GM21367 (cell line): ENCODE results near the gene HSPA1L.
"Not testable (repeated sequence)": the region's sequence is repeated elsewhere in the genome, so short reads cannot be mapped to it uniquely, and the experiment has no call there.

ENCODE experiments used
- ATAC-seq: cut with Tn5 transposase; IDR thresholded peaks from one replicate; pipeline ENCODE4 v1.9.1; 2021; ENCODE audit not compliant: unreplicated experiment

HSPA1L gene

DNA sequence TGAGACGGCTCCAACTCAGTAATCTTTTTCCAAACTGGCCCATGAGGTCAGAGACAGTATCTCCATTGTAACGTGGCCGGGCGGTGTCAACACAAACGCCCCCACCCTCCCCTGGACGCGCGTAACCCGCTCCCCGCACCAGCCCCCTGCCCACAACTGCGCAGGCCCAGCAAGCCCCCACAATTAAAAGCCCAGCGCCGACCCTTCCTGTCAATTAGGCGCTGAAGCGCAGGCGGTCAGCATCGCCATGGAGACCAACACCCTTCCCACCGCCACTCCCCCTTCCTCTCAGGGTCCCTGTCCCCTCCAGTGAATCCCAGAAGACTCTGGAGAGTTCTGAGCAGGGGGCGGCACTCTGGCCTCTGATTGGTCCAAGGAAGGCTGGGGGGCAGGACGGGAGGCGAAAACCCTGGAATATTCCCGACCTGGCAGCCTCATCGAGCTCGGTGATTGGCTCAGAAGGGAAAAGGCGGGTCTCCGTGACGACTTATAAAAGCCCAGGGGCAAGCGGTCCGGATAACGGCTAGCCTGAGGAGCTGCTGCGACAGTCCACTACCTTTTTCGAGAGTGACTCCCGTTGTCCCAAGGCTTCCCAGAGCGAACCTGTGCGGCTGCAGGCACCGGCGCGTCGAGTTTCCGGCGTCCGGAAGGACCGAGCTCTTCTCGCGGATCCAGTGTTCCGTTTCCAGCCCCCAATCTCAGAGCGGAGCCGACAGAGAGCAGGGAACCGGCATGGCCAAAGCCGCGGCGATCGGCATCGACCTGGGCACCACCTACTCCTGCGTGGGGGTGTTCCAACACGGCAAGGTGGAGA is at the start of gene HSPA1L, which contains the start of gene HSPA1A:
TSS of gene HSPA1L (minus strand) at position 259 of the 814 bp plus-strand sequence. CDS start 3,311 bp downstream, outside the sequence.
TSS of gene HSPA1A (plus strand) at position 519 of the 814 bp plus-strand sequence. CDS start at position 733, 214 bp downstream.
- no peak for ATAC-seq

DNA sequence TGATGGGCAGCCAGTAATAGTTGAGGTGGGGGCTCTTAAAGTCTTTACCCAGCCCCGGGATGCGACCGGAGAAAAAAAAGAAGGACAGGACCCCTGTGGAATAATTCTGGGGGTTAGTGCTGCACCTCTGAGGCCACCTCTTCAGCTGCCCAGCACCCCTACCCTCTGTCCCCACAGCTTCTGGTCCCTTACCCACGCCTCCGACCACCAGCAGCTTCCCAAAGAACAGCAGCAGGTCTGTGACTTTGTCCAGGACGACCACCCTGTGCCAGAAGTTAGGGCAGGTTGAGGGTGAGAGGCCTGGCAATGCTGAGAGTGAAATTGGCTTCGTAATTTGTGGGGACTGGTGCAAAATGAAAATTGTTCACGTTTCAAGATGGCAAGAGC is 49.7 kb upstream of the HSPA1L start:
- ATAC-seq, result no peak

DNA sequence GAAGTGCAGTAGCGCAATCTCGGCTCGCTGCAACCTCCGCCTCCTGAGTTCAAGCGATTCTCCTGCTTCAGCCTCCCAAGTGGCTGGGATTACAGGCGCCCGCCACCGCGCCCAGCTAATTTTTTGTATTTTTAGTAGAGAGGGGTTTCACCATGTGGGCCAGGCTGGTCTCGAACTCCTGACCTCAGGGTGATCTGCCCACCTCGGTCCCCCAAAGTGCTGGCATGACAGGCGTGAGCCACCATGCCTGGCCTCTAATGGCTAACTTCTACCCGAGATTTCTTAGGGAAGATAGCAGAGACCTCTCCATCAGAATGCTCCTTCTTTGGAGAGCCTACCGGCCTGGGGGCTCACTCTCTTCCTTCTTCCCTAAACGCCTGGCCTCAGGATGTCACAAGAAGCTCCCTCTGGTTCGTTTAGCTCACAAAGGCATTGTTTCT is 49.1 kb upstream of the HSPA1L start:
- not testable (repeated sequence) for ATAC-seq

DNA sequence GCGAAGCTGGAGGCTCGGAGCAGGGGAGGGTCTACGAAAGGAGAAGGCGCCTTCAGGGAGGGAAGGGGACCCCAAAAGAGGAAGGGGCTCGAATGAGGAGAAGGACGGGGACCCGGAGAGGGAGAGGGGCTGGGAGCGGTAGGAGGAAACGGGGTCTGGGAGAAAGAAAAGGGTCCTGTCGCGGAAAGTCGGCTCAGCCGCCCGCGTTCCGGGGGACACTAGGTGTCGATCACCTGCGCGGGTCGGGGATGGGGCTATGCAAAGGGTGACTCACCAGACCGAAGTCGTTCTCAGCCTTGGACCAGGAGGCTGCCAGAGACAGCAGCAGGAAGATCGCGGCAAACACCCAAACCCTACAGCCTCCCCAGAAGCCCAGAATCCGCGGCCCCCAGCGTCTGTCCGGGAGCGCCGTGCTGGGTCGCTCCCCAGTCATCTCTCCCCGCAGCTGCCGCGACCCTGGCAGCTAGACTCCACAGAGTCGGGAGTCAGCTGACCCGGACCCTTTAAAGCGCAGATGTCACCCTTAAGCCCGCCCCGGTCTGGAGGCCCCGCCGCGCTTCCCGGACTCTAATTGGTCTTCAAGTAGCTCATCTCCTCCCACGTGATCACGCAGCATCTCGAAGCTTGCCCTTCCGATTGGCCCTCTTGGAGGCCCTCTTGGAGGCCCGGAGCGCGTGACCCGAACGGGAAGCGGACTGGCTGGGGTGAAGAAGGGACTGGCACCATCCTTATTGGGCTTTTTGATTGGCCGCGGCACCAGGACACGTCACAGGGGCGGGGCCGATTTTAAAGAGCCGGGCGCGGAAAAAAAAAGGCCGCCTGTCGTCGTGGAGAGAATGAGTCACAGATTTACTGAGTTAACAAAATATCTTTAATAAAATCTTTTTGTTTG is 47.5 kb upstream of the HSPA1L start, which contains the start of gene NEU1:
TSS of gene NEU1 (minus strand) at position 478 of the 892 bp plus-strand sequence. CDS start at position 433, 45 bp downstream.
- peak; percentile 87 for ATAC-seq

DNA sequence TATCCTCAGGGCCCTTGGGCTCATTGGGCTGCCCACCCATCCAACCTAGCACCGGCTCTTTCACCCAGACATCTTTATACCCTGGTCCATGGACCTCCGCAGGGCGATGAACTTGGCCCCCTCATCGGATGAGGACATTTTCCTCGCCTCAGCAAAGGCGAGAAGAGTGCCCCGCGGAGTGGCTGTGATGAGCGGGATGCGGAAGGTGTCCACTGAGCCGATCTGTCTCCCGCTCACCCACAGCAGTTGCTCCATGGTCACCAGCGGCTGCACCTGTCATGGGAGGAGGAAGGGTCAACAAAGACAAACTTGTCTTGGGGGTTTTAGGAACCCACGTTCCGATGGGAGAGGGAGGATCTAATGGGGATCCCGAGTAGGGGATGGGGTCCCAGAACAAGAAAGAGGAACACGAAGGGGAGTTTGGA is 46.8 kb upstream of the HSPA1L start:
- no peak for ATAC-seq

DNA sequence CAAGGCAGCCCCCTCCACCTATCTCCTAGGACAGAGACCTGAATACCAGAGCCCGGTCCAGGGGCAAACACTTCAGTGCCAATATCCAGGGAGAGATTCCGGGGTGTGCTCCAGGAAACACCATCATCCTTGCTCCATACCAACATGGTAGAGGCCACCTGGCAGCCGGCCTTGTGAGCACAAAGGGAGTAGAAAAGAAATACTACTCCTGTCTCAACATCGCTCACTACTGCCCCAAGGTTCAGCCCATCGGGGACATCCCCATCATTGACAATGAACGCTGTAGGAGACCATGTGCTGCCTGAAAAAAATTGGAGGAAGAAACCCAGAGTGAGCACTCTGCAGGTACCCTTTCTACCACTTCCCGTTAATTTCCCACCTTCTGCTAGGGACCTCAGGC is 46.1 kb upstream of the HSPA1L start:
- no peak for ATAC-seq

DNA sequence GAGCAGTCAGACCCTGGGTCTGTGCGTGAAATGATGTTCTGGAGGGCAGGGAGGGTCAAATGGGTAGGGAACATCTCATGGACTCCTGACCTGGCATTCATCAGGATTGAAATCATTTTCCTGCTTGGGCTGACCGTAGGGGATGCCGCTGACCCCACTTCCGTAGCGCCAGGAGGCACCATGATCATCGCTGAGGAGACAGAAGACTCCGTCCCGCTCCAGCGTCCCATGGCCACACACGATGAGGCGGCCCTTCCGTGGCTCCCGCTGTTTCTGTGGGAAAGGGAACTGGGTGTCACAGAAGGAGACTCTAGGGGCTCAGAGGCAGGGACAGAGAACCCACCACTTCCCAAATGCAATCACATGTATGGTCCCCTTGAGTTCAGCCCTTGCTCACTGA is 45.3 kb upstream of the HSPA1L start:
- ATAC-seq, result no peak

DNA sequence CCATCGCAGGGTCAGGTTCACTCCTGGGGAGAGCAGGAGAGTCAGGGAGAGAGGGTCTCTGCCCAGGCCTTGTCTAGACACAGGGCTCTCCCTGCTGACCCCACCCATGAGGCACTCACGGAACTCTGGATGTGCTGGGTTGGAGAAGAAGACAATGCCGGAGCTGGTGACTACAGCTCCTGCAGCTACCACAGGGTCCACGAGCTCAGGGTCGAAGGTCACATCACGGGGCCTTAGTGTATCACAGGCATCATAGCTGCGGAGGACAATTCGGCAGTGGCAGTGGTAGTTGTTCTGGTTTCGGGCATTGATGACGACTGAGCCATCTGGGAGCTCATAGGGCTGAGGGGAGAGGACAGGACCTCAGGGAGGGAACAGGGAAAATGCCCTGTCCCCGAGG is 44.8 kb upstream of the HSPA1L start:
- ATAC-seq, result no peak

DNA sequence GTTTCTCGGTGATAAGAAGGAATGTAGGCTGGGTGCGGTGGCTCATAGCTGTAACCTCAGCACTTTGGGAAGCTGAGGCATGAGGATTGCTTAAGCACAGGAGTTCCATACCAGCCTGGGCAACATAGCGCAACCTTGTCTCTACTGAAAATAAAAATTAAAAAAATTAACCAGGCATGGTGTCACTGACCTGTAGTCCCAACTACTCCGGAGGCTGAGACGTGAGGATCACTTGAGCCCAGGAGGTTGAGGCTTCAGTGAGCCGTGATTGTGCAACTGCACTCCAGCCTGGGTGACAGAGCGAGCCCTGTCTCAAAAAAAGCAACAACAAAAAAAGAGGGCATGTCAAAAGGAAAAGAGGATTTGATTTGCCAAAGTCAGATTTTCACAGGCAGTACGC is 43.6 kb upstream of the HSPA1L start:
- no peak for ATAC-seq

DNA sequence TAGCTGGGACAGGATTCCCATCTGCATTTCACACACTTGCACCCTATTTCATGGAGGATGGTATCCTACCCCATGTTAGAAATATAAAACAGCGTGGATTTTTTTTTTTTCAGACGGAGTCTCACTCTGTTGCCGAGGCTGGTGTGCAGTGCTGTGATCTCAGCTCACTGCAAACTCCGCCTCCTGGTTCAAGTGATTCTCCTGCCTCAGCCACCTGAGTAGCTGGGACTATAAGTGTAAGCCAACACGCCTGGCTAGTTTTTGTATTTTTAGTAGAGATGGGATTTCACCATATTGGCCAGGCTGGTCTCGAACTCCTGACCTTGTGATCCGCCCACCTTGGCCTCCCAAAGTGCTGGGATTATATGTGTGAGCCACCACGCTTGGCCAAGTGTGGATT is 42.7 kb upstream of the HSPA1L start:
- not testable (repeated sequence) for ATAC-seq

DNA sequence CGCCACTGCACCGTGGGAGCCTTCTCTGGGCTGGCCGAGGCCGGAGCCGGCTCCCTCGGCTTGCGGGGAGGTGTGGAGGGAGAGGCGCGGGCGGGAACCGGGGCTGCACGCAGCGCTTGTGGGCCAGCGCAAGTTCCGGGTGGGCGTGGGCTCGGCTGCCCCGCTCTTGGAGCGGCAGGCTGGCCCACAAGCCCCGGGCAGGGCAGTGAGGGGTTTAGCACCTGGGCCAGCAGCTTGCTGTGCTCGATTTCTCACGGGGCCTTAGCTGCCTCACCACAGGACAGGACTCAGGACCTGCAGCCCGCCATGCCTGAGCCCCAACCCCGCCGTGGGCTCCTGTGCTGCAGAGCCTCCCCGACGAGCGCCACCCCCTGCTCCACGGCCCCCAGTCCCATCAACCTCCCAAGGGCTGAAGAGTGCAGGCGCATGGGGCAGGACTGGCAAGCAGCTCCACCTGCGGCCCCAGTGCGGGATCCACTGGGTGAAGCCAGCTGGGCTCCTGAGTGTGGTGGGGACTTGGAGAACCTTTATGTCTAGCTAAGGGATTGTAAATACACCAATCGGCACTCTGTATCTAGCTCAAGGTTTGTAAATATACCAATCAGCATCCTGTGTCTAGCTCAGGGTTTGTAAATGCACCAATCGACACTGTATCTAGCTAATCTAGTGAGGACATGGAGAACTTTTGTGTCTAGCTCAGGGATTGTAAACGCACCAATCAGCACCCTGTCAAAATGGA is 37.1 kb upstream of the HSPA1L start:
- not testable (repeated sequence) for ATAC-seq

DNA sequence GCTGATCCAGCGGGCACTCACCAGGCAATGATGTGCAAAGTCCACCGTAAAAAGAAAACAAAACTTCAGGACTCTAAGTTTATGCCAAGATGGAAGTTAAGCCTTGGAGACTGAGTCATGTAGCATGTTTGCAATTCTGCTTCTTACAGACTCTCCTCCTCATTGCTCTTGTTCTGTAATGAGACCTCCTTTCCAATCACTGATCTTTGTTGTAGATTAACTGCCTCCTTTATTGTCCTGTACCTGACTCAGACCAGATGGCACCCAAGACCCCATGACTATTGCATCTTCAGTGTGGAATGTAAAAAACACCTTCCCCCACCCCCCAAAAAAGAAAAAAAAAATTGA is 36.4 kb upstream of the HSPA1L start:
- ATAC-seq, result no peak

DNA sequence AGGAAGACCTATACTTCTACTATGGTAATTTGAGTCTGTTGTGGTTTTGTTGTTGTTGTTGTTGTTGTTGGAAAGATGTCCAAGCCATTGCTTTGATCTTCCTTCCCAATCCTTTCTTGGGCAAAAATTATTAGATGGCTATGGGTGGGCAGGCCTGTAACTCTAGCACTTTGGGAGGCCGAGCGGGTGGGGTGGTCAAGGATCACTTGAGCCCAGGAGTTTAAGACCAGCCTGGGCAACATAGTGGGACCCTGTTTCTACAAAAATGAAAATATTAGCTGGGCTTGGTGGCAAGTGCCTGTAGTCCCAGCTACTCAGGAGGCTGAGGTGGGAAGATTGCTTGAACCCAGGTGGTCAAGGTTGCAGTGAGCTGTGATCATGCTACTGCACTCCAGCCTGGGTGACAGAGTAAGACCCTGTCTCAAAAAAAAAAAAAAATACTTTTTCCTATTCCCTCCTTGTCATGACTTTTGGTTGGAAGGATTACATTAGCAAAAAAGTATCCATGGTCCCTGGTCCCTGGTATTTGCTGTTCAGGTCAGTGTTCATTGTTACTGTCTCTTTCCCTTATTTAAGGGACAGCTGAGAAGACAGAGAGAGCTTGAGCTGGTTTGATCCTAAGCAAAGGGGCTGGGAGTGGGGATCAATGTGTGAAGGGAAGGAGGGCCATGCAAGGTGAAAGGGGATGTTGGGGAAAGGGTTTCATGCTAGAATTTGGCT is 35.8 kb upstream of the HSPA1L start:
- ATAC-seq, result no peak

DNA sequence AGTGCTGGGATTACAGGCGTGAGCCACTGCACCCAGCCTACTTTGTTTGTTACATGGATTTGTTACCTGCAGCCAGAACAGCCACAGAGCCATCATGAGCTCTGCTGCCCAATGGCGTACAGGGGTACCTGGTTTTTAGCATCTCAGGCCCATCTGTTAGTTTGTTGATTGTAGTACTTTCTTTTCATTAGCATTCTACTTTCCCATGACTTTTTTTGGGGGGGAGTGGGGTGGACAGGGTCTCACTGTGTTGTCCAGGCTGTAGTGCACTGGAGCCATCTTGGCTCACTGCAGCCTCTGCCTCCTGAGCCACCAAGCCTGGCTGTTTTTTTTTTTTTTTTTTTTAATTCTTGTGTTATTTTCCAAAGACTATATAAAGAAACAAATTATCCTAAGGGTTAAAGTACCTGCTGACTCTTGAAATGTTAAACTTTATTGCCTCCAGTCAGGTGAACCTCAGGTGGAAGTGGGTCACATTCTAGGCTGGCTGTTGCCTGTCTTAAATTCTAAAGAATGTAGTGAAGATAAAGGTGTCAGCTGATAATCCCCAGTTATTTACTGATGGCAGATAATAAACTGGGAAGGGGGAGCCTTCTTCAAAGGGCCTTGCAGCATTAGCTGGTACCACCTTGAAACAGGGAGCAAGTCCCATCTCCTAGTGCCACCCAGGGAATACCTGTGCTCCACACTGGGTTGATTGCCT is 32.3 kb upstream of the HSPA1L start:
- no peak for ATAC-seq

DNA sequence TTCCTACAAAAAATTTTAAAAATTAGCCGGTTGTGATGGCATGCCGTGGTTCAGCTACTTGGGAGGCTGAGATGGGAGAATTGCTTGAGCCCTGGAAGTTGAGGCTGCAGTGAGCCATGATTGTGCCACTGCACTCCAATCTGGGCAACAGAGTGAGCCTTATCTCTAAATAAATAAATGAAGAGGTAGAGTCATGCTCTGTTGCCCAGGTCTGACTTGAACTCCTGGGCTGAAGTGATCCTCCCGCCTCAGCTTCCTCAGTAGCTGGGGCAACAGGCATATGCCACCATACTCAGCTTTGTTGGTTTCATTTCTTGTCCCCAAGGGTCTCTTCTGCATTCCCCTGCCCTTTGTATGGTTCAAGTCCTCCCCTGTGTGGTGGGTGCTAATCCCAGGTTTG is 29.4 kb upstream of the HSPA1L start:
- ATAC-seq, result no peak

DNA sequence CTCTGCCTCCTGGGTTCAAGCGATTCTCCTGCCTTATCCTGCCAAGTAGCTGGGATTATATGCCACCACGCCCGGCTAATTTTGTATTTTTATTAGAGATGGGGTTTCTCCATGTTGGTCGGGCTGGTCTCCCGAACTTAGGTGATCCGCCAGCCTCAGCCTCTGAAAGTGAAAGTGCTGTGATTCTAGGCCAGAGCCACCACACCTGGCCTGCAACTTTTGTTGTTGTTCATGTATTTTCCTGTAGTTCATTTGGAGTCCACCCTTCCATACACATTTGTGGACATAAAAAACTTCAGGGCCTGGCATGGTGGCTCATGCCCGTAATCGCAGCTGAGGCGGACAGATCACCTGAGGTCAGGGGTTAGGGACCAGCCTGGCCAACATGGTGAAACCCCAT is 27.0 kb upstream of the HSPA1L start:
- no peak for ATAC-seq

DNA sequence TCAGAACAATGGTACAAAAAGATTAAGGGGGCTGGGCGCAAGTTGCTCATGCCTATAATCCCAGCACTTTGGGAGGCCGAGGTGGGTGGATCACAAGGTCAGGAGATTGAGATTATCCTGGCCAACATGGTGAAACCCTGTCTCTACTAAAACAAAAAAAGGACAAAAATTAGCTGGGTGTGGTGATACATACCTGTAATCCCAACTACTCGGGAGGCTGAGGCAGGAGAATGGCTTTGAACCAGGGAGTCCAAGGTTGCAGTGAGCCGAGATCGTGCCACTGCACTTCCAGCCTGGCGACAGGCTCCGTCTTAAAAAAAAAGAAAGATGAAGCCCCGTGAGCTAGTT is 24.7 kb upstream of the HSPA1L start:
- ATAC-seq, result not testable (repeated sequence)

DNA sequence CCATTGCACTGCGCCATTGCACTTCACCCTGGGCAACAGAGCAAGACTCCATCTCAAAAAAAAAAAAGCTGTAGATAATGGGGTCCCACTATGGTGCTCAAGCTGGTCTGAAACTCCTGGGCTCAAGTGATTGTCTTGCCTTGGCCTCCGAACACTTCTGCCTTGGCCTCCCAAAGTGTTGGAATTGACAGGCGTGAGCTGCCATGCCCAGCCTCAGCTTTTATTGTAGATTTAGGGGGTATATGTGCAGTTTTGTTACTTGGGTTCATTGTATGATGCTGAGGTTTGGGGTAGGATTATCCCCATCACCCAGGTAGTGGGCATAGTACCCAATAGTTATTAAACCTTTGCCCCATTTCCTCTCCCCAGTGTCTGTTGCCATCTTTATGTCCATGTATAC is 23.9 kb upstream of the HSPA1L start:
- ATAC-seq, result no peak

DNA sequence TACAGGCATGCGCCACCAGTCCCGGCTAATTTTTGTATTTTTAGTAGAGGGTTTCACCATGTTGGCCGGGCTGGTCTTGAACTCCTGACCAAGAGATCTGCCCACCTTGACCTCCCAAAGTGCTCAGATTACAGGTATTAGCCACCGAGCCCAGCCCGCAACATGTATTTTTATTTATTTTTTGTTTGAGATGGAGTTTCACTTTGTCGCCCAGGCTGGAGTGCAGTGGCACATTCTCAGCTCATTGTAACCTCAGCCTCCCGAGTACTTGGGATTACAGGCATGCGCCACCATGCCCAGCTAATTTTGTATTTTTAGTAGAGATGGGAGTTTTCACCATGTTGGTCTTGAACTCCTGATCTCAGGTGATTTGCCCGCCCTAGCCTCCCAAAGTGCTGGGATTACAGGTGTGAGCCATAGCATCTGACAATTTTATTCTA is 23.1 kb upstream of the HSPA1L start:
- not testable (repeated sequence) for ATAC-seq
